ENCODE data around the gene NLRP10.

Gene NLRP10

GRCh38 chr11:7931168-7931567, 34.1 kb downstream of the NLRP10 start, which contains the start of gene OR10A6:
Gene OR10A6, minus strand, starts transcription at chr11:7931268. Its CDS starts 2,606 bp downstream, at chr11:7928662.
- DNase-seq (ENCODE audit: low read depth): no peak
- TF ChIP-seq CTCF (conservative IDR thresholded peaks at IDR 0.05; ENCODE audit: low read length): no peak

GRCh38 chr11:7927635-7928034, 37.6 kb downstream of the NLRP10 start:
- TF ChIP-seq CTCF (conservative IDR thresholded peaks at IDR 0.05; ENCODE audit: low read length): no peak
- no peak for DNase-seq (ENCODE audit: low read depth)
- no peak overlapping the region for H3K4me3 ChIP-seq (ENCODE audit: low read length)

More at GRCh38 chr11:7931168-7931567, 34.1 kb downstream of the NLRP10 start, which contains the start of gene OR10A6:
- no peak within 1 kb of the TSS for H3K4me3 ChIP-seq (ENCODE audit: low read length)

- no peak for TF ChIP-seq CTCF (conservative IDR thresholded peaks at IDR 0.05; ENCODE audit: low read length)
- no peak for DNase-seq (ENCODE audit: low read depth)
- H3K4me3 ChIP-seq (ENCODE audit: low read length): no peak overlapping the region
Measured at GRCh38 chr11:7924536-7924935, 40.7 kb downstream of the NLRP10 start.

- no peak for TF ChIP-seq CTCF (conservative IDR thresholded peaks at IDR 0.05; ENCODE audit: low read length)
- H3K4me3 ChIP-seq (ENCODE audit: low read length): no peak overlapping the region
- no peak for DNase-seq (ENCODE audit: low read depth)
Measured at GRCh38 chr11:7918141-7918540, 47.1 kb downstream of the NLRP10 start.
